HG03457 (cell line): ENCODE data around the gene ETV3.

Experiments
- ATAC-seq: cut with Tn5 transposase; IDR thresholded peaks from one replicate; pipeline ENCODE4 v1.9.1; 2021; ENCODE audit warnings: moderate number of reproducible peaks; ENCODE audit not compliant: unreplicated experiment

Gene ETV3

DNA sequence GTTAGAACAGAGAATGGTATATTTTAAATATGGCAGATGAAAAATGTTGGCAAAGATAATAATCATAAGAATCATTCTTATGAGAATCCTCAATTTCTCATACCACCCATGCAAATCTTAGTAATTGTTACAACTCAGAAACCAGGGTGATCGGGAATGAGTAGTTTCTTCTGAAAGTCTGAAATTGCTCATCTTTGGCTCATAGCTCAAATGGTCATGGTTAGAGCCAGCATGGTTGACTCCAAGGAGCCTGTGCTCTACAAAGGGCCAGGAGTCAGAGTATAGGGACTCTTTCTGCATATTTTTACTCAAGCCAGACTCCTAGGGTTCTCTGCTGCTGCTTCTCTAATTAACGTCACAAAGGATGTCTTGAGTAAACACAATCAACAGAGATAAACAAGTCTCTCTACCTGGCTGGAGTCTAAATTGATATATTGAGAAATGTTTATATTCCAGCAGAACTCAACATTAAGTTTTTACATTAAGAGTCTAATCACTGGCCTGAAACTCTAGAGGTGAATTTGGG is 1.9 kb upstream of the ETV3 start:
- no peak for ATAC-seq

DNA sequence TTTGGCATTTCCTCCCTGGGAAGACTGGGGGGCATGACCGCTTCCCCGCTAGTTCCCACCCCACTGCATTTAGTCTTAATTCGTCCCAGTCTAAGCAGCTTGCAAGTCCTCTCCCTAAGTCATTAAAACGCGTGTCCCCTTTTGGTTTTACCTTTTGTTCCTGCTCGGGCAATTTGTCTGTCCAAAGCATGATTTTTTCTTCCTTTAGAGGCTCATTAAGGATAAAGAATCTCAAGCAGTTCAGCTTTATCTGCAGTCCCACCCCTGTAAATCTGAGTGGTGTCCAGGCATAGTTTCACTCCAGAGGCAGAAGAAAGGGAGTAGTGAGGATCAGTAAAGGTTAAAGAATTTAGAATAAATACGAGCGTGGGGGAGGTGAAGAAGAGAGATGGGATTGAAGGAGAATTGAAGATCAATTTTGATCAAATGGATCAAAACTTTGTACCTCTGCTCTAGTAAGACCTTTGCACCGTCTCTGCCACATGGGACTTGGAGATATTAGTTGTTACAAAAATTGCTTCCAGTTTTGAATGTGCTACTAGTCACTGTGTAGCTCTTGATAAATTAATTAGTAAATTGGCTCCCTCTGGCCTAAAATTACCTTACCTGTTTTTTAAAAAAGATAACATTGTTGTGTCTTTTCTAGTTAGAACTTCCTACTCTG is 989 bp upstream of the ETV3 start:
- ATAC-seq: no peak

DNA sequence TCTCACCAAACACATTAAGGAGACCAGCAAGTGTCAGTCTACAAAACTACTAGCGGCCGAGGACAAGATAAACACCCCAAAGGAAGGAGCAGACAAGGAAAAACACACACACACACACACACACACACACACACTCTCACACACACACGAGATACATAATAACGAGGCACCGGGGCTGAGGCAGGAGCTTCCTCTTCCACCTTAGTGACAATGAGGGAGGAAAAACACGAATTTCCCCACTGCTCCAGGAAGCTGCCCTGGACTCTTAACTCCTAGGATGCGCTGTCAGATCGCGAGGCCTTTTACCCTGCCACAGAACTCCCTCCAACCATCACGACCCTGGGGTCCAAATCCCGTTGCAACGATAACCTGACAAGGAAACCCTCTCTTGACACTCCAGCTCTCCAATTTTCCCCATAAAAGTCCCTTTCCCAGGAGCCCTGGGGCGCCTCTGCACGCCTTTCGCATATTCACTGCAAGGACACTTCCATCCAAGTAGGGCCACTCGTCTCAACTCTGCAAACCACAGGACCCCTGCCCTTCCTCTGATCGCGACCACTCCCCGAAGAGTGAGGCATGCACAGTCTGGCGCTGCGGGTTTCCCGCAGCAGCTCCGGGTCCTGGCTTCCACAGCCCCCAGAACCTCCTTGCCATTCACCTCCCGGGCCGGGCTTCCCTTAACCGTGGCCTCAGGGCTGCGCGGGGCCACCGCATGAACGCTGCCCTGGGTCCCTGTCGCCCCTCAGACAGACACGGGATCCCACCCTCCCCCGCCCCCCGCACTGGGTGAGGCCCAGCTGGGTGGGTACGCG is 581 bp downstream of the ETV3 start:
- ATAC-seq: no peak

DNA sequence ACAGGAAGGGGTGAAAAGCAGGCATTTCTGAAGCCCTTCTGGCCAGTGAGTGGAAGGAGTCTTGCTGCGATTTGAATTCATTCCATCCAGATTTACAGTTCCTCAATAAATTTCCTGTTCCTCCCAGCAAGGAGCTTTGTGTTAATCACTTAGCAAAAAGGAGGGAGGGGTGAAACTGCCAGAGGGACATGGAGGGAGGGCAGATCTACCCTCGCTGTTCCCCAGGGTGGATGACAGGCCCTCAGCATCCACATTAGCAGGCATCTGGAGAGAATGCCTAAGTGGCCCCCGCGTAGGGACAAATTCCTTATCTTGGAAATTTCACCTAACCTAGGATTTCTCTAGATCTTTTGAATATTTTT is 1.2 kb downstream of the ETV3 start:
- no peak for ATAC-seq

DNA sequence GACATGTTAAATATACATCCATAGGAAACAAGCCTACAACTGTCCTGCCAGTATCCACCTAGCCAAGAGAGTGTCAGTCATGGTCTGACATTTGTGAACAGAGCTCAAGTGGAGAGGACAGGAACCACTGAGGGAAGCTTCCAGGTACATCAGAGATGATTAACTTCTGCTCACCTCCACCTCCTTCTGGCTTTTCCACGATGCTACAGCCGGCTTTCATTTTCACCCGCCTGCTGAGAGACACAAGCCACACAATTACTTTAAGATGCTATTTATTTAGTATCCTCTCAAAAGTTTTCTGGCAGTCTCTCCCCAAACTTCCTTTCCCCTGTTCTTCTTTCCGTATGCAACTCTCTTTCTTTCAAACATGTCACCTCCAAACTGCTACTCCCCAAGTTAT is 2.1 kb downstream of the ETV3 start:
- no peak for ATAC-seq

DNA sequence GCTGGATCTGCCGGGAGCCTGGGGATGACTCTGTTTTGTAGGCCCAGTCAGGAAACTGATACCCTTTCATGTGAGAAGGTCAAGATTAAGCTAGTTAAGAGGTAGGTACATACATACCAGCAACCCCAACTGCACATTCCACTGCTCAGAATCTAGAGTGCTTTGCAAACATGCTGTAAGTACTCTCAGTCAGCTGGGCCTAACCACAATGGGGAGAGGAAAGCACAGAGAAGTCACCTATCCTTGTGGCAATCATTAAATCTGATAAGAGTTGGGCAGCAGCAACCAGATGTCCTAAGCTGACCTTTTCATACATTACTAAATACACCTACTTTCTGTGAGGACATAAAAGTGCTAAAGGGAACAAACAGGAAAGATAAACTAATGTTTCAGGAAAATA is 2.5 kb downstream of the ETV3 start:
- no peak for ATAC-seq

DNA sequence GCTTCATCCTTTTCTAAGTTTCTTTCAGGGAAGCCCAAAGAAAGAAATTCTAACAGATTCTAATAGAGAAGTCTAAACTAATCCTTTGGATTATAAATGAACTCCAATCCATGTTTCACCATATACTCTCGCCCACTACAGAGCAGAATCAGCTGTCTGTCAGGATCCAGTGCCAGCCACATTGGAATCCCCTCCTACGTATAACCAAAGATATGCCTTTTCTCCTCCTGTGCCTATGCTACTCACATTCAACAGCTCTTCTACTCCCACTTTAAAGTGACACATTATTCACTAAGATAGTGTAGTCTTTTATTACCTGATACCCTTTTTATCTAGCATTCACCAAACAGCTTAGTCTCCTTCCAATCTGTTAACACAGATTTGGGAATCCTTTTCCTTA is 3.1 kb downstream of the ETV3 start:
- no peak for ATAC-seq

DNA sequence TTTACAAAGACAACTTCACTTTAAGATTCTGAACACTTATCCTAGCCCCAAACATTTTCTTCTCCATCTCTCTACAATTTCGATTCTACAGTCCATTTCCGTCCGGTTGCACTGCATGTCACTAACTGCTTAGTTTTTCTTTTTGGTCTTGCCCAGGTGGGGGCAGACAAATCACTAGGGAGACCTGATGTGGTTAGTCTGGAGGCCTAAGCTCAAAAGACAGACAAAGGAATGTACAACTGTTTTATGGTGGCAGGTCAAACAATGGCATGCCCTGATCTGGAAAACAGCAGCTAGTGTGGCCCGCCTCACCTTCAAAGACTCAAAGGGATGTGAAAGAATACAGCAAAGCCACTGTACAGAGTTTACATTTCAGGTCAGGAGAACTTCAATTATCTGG is 3.8 kb downstream of the ETV3 start:
- ATAC-seq: no peak

DNA sequence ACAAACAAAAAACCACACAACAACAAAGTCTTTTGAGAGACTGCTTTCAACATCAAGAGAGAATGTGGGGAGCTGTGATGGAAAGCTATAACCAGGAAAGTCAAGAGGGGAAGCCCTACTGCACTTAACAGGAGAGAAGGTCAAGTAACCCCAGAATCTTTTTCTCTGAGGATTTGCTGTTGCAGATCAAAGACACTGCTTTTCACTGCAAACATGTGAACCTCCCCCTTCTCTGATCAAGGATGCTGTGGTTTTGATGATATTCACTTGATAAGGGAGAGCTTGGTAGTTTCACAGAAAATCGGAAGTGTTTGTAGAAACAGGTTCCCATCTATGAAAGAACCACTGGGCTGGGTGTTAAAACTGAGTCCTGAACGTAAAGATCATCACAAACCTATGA is 4.8 kb downstream of the ETV3 start:
- no peak for ATAC-seq

DNA sequence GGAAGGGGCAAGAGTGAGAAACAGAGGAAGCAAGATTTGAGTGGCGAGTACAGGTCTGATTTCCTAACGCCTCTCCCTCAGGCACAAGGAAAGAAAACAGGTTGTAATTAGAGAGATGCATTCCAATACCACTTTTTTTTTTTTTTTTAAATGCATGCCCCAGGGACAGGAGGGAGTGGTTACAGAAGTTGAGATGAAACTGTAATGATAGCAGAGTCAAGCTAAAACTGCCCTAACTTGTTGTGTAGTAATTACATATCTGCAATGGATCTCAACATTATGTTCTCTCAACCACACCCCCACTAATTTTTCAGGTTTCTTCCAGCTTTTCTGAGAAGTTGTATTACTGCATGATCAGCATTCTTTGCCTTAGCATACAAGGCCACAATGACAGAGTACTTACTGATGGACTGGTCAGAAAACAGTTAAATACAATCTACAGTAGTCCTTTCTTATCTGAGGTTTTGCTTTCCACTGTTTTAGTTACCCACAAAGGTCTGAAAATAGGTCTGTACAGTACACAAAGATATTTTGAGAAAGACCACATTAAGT is 5.5 kb downstream of the ETV3 start:
- ATAC-seq: no peak

DNA sequence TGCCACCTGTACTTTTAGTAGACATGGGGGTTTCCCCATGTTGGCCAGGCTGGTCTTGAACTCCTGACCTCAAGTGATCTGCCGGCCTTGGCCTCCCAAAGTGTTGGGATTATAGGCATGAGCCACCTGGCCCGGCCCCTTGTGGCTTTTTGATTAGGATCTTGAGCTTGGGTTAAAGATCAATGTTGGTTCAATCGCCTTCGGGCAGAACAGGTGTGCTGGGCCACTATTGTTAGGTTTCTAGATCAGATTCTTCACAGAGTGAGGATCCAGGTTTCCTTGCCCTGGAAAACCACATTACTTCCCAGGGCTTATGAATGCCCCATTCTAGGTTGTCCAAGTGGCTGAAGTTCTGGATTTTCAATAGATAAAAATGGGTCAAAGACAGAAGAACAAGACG is 6.1 kb downstream of the ETV3 start:
- no peak for ATAC-seq

DNA sequence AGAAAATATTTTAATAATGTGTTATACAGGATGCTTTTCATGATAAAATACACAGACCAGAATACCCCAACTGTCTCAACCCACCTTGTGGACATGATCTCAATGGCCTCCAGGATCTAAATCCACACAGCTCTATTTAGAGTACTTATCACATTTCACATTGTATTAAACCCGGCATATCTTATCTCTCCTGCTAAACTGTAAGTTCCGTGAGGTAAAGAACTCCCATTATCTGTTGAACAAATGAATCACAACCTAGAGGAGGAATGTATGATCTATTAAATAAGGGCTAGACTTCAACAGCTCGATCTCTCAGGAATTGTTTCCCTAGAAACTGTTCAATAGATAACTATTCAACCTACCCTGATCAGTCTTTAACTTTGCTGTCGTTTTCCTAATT is 6.9 kb downstream of the ETV3 start:
- no peak for ATAC-seq

DNA sequence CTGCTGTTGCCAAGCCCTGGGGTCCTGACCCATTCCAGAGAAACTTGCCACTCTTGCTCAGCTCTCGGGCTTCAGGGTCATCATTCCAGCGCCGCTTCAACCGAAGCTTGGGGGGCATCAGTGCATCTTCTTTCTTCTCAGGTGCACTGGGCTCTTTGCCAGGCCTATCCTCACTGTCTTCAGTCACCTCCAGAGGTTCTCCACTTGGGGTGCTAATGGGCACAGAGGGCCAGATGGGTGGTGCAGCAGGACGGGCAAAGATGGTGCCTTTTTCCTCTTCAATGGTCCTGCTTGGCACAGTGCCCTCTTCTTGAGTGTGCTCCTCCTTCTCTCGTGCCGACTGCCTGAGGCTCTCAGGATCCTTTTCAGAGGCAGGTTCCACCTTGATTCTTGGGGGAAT is 13.3 kb downstream of the ETV3 start:
- ATAC-seq: no peak

DNA sequence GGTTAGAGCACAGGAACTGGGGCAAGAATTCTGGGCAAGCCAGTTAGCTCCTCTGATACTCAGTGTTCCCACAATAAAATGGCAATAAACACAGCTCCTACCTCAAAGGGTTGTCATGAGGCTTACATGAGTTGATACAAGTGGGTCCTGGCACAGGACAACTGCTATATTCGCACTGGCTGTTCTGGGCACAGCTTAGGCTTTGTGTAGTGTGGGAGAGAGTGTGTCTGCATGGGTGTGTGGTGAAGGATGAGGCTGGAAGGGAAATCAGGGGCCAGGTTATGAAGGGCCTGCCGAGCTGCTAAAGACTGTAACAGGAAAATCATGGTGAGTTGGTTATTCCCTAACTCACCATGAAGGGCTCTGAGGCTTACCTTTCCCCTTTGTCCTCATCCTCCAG is 18.7 kb downstream of the ETV3 start:
- no peak for ATAC-seq

DNA sequence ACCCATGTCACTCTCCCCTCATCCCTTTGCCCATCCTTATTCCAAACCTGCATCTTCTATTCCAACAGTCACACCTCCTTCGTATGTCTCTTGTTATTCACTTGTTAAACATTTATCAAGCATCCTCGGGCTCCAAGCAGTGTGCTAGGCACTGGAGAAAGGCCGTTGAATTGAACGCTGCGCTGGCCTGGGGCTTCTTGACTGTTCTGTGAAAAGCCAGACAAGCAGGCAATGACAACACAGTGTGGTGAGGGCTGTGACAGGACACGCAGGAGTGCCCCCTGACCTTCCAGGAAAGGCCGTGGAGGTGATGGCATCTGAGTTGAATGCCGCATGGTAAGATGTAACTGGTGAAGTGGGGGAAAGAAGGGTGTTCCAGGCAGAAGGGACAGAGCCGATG is 19.2 kb downstream of the ETV3 start:
- ATAC-seq: no peak

DNA sequence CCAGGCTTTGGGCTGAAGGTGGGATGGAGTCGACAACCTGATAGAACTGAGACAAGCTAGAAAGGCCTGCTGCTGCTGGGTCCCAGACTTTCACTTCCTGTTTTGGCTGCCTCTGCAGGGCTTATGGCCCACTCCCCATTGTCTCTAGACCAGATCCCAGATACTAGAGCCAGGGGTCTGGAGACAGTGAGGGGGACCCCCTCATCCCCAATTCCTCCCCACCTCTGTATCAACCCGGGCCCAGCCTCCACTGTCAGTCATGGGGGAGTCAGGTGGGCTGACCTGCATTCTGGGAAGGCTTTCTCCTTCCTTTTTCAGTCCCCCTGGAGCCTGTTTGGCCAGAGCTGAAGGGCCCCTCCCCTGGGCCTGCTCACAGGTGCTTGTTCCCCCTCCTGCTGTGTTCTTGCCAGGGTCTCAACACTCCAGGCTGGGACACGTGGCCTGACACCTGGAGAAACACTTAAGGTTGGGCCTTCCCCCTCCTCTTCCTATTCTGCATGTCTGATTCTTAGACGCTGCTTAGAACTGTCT is 20.6 kb downstream of the ETV3 start:
- ATAC-seq: no peak

DNA sequence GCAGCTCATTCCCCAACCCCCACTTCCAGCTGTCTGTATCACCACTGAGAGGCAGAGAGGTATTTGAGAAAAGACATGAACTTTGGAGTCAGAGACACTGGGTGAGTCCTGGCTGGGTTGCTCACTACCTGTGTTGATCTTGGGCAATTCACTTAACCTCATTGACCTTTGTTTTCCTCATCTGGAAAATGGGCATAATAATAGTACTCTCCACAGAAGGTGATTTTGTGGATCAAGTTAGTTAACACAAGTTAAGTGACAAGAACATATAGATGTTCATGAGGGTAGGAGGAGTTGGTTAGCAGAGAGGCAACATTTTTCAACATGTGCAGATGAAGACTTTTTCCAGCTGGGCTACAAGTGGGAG is 21.5 kb downstream of the ETV3 start:
- no peak for ATAC-seq

DNA sequence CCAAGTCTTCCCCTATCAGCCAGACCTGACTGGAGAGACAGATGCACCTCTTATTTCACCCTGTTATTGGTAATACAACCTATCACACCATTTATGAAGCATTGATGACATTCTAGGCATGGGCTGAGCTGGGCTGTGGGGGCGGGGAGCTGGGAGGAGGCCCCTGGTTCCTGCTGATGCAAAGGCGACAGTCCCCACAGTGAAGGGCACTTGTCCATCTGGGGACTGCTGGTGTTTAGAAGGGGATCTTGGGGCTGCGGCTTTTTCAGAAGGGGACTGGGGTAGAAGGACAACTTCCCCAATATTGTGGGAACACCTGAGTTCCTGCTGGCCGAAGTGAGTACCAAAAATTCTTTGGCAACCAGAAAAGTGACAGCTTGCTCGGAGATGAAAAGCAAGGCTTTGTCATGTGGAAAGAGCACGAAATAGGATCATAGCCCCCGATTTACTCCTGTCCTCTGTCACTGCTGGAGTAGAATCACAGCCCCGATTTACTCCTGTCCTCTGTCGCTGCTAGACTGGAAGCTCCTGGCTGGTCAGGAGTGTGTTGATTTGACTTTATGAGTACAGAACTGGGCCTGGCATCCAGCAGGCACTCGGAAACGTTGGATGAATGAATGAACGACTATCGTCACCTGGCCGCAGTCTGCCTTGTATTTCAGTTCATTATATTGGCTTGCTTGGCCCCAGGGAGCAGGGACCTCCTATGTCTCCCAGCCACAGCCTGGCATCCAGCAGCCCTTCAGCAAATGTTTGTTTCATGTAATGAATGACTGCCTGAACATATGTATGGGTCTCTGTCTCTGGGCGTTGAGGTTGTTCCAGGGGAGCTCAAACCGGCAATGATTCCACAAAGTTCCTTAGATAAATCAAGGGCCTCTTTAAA is 22.1 kb downstream of the ETV3 start:
- ATAC-seq: no peak

DNA sequence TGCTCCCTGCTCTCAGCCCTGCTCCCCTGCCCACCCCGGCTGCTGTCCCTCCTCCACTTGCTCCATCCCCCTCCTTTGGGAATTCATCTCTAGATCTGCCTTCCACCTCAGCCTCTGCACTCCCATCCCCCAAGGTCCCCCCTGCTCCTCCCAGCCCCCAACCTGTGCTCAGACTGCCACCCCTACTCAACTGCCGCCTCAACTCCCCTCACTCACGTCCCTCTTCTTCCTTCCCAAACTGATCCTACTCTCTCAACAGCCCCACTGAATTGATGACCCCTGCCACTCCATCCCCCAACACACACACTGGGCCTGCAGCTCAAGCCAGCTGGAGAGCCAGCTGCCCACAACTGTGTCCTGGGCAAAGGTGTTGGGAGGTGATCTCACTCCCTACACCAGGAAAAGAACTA is 22.8 kb downstream of the ETV3 start:
- no peak for ATAC-seq

DNA sequence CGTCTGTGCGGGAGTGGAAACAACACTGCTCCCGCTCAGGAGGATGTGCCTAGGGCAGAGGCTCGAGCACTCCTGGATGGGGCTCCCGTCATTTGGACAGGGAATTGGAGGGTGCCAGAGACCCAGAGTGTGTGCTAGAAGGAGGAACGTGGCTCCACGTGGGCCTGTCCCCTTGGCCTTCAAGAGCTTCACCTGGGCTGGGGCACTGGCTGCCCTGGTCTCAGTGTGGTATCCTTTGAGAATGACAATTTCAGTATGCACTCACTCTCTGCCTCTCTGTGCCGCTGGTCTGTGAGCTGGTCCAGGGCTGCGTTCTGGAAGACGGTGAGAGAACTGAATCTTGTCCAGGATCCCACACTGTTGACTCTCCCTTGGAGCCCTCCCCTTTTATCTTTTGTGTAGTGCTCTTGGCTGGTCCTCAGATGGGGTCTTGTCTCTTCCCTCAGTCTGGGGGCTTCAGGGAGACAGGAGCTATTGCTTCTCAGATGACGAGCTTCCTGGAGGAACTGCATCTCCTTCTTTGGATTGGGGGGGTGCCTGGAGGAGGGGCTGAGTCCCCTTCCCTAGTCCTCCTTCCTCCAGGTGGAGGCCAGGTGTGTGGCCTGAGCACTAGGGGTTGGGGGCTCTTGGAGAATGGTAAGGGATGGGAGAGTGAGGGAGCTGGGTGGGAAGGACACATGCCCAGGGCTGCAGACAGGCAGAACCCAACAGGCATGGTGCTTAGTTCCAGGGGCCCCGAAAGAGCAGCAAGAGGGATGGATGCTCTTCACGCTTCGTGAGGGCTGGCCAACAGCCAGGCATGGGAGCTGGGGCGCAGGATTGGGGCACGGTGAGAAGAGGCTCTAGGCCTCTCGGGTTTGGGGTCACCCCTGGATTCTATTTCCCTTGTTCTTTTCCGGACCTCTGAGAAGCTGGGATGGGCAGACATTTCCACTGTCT is 23.7 kb downstream of the ETV3 start:
- ATAC-seq: no peak
